GM19438 (cell line): ENCODE measurements around the gene PLOD1.
"Not testable (repeated sequence)": the region's sequence is repeated elsewhere in the genome, so short reads cannot be mapped to it uniquely, and the experiment has no call there.

Experiments used
- ATAC-seq: cut with Tn5 transposase; IDR thresholded peaks from one replicate; pipeline ENCODE4 v1.9.1; 2021; ENCODE audit warnings: low read depth; ENCODE audit not compliant: unreplicated experiment

The PLOD1 gene

DNA sequence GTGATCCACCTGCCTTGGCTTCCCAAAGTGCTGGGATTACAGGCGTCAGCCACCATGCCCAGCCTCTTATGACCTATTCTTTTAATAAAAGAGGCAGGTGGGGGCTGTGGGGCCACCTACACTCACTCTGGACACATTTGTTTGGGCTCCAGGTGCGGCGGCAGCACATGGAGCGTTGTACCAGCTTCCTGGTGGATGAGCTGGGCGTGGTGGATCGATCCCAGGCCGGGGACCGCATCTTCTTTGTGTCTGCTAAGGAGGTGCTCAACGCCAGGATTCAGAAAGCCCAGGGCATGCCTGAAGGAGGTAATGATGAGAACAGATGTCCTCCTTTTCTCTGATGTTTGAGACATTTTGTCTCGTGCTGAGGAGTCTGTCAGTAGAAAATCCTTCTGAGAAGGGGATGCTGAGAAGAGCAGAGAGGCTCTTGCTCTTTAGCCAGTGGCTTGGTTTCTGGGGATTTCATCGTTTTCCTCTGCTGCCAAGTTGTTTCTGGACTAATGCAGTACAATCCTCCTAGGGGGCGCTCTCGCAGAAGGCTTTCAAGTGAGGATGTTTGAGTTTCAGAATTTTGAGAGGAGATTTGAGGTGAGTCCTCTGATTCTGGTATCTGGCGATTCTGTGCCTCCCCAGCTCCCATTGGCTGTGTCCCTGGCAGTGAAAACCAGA is 66.9 kb downstream of the PLOD1 start:
- ATAC-seq, result no peak

DNA sequence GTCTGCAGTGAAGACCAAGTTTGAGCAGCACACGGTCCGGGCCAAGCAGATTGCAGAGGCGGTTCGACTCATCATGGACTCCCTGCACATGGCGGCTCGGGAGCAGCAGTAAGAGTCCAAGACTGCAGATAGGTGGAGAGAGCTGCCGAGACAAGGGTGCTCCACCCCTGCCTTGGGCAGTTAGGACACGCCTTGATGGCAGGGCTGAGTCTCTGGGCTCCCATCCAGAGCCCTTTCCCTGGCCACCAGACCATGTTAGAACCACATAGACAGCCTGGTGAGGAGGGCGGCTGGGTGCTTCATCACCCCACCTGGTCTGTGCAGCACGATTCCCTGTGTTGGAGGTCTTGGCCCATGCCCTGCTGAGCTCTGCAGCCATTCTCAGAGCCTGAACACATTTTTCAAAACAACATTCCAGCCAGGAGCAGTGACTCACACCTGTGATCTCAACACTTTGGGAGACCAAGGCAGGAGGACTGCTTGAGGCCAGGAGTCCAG is 67.5 kb downstream of the PLOD1 start:
- no peak for ATAC-seq

DNA sequence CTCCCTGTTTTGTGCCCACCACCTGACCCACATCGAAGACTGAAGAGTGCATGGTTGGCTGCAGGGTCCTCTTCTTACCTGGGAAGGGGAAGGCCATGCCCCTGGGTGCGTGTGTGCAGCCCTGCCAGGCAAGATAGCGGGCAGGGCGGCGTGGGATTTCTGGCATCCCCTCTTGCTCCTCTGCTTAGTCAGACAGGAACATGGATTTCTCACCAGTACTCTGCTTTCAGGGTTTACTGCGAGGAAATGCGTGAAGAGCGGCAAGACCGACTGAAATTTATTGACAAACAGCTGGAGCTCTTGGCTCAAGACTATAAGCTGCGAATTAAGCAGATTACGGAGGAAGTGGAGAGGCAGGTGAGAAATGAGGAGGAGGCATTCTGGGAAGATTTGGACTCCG is 69.2 kb downstream of the PLOD1 start:
- no peak for ATAC-seq

DNA sequence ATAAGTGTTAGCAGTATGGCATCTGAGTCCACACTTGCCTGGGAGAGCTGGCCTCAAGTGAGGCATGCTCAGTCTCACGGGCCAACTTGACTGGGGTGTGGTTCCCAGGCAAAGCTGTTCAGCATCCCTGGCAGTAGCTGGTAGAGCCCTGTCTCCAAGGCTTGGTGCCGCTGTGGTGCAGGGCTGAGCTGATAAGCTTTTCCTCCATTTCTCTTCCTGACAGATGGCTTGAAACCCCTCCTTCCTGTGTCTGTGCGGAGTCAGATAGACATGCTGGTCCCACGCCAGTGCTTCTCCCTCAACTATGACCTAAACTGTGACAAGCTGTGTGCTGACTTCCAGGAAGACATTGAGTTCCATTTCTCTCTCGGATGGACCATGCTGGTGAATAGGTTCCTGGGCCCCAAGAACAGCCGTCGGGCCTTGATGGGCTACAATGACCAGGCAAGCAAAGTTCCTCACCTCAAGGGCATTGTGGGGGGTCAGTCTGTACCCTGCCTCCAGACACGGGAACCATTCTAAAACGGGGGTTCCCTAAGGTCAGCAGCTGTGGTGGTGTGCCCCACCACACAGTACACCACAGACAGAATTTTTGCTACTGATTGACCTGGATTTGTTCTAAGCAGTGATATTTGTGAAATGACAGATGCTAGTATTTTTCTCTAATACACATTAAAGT is 71.1 kb downstream of the PLOD1 start:
- peak; percentile 42 for ATAC-seq

DNA sequence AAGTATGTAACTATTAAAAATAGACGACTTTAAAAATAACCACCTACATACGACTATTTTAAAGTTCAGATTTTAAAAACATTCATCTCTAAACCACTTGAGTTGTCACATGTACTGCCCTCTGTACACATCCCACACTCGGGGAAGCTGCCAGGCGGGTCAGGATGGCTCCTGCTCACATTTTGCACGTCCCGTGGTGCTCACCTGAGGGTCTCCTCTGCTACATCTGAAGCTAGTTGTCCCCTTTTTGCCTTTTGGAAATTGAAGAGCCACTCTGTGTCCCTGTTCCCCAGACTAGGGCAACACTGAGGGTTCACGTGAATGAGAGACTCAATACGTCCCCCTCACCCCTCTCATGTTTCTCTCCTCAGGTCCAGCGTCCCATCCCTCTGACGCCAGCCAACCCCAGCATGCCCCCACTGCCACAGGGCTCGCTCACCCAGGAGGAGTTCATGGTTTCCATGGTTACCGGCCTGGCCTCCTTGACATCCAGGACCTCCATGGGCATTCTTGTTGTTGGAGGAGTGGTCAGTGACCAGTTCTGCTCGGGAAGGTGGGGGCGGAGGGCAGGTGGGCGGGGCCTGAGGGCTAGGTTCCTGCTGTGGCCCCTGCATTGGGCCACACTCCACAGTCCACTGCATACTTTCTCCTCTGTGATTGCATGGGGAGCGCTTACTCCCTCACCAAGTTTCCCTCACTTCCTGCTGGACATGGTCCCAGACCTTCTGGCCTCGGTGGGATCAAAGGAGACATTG is 71.8 kb downstream of the PLOD1 start:
- no peak for ATAC-seq

DNA sequence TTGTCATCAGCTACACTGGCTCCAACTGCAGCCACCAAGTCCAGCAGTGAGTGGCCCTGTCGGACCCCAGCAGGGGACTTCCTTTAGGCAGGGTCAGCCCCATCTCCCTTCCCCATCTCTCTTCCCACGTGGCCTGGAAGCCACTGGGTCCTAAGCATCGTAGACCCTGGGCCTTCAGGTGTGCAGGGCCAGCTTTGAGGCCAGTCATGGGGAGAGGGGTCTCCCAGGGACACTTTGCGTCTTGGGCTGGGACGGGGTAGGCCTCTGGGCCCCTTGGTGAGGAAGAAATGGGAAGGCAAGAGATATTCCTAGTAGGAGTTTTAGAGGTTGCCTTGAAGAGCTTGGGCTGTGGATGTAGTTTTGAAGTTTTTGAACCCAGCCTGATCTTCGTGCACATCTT is 72.7 kb downstream of the PLOD1 start:
- ATAC-seq, result no peak

DNA sequence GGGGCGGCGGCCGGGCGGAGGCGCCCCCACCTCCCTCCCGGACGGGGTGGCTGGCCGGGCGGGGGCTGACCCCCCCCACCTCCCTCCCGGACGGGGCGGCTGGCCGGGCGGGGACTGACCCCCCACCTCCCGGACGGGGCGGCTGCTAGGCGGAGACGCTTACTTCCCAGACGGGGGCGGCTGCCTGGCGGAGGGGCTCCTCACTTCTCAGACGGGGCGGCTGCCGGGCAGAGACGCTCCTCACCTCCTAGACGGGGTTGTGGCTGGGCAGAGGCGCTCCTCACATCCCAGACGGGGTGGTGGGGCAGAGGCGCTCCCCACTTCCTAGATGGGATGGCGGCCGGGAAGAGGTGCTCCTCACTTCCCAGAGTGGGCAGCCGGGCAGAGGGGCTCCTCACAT is 73.8 kb downstream of the PLOD1 start:
- ATAC-seq, result not testable (repeated sequence)

DNA sequence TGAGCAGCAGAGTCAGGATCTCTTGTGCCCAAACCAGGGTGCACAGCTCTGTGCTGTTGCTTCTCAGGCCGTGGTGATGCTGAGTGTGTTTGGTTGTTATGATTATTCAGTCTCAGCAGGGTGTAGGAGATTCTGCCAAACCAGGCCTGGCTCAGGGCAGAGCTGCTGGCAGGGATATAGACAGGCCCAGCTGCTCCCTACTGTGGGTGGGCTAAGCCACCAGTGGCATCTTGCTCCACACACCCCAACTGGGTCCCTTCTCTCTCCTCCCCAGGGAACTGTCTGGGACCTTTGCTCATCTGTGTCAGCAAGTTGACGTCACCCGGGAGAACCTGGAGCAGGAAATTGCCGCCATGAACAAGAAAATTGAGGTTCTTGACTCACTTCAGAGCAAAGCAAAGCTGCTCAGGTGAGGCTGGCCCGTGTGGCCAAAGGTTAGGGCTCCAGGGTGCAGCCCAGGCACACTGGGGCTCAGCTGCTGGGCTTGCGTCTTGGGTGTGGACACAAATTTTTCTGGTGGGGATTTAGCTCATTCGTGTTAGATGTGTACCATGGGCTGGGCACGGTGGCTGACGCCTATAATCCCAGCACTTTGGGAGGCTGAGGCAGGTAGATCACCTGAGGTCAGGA is 74.9 kb downstream of the PLOD1 start:
- ATAC-seq, result no peak

DNA sequence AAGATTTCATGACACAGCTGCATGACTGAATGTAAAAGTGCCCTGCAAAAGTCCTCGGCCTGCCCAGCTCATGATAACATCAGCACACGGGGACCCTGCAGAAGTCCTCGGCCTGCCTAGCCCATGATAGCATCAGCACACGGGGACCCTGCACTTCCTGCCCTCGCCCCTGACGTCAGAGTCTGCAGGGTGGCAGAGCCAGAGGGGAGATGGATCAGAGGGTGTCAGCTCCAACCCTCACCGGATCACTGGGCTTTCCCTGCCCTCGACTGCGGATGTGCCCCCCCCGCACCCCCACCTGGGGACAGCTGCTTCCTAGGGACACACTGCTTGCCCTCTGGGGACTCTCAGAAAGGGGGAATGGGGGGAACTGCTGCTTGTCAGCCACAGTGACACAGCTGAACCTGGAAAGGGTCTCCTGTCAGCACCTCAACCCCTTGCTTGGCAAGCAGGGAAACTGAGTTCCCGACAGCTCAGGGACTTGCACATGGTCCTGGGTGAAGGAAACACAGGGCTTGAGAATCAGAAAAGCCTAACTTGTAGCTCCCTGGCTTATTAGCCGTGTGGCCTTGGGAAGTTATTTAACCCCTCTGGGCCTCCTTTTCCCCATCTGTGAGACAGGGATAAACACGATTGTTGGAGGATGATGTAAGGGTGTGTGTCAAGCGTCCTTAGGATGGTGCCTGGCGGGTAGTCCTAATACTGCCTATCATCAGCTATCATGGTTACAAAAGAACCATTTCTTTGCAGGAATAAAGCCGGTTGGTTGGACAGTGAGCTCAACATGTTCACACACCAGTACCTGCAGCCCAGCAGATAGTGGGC is 76.4 kb downstream of the PLOD1 start:
- no peak for ATAC-seq

DNA sequence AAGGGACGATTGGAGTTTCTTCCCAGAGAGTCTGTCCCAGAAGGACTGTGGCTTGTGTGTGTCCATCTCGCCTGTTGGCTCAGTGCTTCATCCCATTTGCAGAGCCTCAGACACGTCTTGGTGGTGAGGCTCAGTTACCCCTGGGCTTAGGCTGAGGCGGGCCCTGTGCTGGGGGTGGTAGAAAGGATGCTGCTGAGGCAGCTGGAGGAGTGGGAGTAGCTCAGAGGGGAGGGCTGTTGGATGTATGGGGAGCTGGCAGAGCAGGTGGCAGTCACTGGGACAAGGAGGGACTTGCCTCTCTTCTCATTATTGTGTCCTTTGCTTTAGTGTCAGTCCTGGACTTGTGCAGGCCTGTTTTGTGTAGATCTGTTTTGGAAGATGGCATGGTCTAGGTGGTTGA is 77.5 kb downstream of the PLOD1 start:
- no peak for ATAC-seq

DNA sequence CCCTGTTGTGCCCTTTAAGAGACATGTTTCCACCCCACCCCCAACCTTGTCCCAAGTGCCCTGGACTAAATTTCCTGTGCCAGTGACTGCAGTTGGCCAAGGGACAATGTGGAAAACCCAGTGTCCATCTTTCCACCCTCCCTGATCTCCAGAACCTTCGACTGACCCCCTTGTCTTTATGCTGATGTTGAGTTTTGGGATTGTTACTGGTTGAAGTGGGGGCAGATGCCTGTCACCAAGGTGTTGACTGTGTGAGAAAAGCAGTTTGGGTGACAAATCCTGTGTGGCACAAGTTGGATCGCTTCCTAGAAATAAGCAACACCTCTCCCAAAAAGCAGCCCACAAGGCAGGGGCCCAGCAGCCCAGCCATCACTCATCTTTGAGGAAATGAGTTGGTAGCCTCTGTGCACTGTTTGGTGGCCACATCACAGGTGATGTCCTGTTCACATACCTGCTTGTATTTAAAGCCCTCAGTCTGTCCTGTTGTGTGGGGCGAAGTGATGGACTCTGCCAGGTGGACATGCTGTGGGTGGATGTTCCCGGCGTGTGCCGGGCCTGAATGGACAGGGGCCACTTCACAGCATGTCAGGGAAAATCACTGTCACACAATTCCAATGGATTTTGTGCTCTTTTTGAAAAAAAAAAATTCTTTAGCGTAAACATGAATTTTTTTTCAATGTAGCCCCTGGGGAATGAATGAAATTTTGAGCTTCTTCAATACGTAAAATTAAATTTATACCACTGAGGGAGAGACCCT is 78.2 kb downstream of the PLOD1 start:
- ATAC-seq, result no peak

DNA sequence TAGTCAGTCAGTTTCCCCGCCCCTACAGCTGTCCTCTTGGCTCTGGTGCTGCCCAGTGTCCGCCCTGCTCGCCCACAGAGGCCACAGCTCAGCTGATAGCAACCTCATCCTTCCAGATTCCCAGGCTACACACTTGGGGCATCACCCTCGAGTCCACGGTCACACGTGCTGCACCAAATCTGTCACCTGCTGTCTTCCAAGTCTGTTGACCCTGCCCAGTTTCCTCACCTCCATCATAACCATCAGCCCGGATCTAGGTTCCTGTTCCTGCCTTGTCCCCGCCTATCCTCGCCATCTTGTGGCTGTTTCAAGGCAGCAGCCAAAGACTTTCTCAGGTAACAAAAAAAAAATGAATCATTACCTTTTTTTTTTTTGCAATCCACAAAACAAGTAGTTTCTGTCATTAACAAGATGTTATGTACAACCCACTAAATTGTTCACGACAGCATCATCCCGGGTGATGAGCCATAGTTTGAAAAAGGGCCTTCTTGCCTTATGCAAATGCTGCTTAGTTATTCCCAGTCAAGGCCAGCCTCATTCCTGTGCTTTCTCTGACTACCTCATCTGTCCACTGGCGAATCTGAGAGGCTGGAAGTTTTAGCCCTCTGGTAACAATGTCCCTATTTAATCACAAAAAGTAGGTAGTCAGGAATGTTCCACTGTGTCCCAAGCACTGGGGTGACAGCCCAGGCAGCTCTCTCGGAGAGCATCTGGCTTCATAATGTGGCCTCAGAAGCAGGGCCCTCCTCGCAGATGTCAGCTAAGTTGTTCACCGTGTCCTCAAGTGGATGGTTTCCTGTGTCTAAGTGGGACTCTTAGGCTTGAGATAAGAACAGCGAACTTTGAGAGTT is 79.8 kb downstream of the PLOD1 start:
- no peak for ATAC-seq

DNA sequence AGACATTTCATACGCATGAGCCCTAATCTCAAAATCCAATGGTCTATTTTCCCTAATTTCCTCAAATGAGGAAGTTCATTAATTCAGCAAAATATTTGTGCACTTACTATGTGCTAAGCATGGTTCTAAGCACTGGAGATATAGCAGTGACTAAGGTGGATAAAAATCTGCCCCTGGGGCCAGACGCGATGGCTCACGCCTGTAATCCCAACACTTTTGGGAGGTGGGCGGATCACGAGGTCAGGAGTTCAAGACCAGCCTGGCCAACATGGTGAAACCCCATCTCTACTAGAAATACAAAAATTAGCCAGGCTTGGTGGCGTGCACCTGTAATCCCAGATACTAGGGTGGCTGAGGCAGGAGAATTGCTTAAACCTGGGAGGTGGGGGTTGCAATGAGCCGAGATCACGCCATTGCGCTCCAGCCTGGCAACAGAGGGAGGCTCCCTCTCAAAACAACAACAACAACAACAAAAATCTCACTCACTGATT is 80.5 kb downstream of the PLOD1 start:
- no peak for ATAC-seq

DNA sequence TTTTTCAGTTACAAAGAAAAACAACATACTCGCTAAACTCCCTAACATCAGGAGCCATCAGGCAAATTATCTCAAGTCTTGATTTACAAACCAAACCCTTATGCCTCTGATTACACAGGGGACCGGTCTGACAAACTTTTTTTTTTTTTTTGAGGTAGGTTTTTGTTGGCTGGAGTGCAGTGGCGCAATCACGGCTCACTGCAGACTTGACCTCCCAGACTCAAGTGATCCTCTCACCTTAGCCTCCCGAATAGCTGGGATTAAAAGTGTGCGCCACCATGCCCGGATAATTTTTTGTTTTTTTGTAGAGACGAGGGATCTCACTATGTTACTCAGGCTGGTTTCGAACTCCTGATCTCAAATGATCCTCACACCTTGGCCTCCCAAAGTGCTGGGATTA is 81.0 kb downstream of the PLOD1 start:
- ATAC-seq, result no peak

DNA sequence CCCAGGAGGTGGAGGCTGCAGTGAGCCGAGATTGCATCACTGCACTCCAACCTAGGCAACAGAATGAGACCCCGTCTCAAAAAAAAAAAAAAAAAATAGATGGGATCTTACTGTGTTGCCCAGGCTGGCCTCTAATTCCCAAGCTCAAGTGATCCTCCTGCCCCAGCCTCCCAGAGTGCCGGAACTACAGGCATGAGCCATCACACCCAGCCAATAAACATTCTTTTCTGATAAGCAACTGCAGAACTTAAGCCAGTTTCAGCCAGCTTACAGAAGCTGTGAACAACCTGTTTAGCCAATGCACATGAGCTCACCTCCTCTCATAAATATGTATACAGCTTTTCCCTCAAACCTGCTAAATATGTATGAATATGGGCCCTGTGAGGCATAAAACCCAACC is 81.7 kb downstream of the PLOD1 start:
- no peak for ATAC-seq

DNA sequence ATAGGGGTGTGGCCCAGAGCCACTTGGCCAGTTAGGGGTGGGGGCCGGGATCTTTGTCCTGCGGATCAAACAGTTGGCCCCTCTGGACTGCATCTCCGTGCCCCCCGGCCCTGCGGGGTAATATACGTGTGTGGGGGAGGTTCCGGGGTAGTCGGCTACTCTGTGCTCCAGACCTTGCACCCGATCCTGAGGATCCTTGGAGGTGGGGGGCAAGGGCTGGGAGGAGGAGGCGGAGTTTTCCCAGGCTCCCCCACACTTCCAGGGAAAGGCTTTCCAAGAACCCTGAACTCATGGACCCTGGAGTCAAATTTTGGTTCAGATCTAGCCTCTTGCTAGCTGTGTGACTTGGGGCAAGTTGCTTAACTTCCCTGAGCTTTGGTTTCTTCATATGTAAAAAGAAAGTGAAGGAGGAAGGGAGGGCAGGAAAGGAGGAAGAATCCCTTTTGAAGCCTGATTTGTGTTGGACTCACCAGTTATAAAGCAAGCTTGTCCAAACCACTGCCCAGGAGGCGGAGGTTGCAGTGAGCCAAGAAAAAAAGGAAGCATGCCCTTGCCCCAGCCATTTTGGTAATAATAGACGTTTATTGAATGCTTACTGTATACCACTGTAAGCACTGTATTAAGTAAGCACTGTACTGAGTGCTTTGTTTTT is 85.5 kb downstream of the PLOD1 start:
- peak; percentile 7 for ATAC-seq

DNA sequence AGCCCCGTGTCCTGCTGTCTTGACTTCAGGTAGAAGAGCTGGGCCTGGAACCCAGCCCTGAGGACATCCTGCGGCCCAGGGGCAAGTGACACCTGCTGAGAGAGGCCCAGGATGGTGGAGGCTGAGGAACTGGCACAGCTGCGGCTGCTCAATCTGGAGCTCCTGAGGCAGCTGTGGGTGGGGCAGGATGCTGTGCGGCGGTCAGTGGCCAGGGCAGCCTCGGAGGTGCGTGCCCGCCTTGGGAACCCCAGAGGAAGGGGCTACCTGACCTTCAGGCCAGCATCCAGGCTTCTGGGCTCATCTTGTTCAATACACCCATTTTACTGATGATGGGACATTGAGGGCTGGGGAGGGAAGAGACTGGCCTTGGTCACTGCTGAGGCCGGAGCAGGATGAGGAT is 87.1 kb downstream of the PLOD1 start:
- no peak for ATAC-seq

DNA sequence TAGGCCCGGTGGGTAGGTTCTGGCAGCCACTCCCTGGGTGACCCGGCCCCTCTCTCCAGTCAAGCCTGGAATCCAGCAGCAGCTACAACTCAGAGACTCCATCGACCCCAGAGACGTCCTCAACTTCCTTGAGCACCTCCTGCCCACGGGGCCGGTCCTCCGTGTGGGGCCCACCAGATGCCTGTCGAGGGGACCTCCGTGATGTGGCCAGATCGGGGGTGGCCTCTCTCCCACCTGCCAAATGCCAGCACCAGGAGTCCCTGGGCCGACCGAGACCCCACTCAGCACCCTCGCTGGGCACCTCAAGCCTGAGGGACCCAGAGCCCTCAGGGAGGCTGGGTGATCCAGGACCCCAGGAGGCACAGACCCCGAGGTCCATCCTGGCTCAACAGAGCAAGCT is 87.5 kb downstream of the PLOD1 start:
- ATAC-seq, result no peak
